ENCODE measurements around the gene SLC5A4. TPM values are rescaled to one million over a fixed set of nuclear protein-coding genes. Genes with fewer than 3 reads are reported as not detected.

Gene SLC5A4
- total RNA-seq, 2 donors from 2014 or later: 0.35 TPM; not detected in 1

DNA sequence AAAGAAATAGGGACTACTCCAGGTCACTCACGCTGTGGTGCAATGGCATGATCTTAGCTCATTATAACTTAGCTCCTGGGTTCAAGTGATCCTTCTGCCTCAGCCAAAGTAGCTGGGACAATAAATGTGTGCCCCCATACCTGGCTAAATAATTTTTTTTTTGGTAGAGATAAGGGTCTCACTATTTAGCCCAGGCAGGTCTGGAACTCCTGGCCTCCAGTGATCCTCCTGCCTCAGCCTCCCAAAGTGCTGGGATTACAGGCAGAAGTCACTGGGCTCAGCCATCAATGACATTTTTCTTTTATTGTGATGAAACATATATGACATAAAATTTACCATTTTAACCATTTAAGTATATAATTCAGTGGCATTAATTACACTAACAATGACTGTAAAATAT is 10.6 kb downstream of the SLC5A4 start:
- Histone ChIP-seq H3K9me3 (no peaks in the 10 kb centered on the region), H3K4me1 (no peaks in the 10 kb centered on the region), H3K27me3 (no peaks in the 10 kb centered on the region), H3K4me3 (no peak overlapping the region), H3K27ac (no peak overlapping the region), H3K36me3 (no peaks in the 10 kb centered on the region)
- DNase-seq (ENCODE audit: low spot score): no peak
- TF ChIP-seq, protein P1, sequence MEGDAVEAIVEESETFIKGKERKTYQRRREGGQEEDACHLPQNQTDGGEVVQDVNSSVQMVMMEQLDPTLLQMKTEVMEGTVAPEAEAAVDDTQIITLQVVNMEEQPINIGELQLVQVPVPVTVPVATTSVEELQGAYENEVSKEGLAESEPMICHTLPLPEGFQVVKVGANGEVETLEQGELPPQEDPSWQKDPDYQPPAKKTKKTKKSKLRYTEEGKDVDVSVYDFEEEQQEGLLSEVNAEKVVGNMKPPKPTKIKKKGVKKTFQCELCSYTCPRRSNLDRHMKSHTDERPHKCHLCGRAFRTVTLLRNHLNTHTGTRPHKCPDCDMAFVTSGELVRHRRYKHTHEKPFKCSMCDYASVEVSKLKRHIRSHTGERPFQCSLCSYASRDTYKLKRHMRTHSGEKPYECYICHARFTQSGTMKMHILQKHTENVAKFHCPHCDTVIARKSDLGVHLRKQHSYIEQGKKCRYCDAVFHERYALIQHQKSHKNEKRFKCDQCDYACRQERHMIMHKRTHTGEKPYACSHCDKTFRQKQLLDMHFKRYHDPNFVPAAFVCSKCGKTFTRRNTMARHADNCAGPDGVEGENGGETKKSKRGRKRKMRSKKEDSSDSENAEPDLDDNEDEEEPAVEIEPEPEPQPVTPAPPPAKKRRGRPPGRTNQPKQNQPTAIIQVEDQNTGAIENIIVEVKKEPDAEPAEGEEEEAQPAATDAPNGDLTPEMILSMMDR (IDR thresholded peaks at IDR 0.05): no peak

DNA sequence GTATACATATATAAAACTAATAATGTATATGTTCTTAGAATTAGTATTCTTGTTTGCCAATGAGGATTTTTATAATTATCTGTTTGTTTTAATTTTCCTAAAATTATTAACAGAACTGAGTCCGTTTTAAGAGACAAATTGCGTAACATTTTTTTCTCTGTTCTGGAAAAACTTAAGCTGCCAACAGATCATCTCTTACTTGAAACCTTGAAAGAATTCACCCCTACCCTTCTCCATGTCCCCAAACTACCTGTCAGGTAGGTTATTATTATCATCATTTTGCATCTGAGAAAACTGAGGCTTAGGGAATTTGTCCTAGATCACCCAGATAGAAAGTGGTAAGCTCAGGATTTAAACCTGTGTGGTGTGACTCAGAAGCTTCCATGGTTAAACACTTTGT is 14.7 kb downstream of the SLC5A4 start:
- Histone ChIP-seq H3K27ac (no peak overlapping the region), H3K9me3 (no peaks in the 10 kb centered on the region), H3K36me3 (no peaks in the 10 kb centered on the region), H3K27me3 (no peaks in the 10 kb centered on the region), H3K4me3 (no peak overlapping the region), H3K4me1 (no peaks in the 10 kb centered on the region)
- no peak for DNase-seq (ENCODE audit: low spot score)
- TF ChIP-seq, protein P1 (IDR thresholded peaks at IDR 0.05): no peak

DNA sequence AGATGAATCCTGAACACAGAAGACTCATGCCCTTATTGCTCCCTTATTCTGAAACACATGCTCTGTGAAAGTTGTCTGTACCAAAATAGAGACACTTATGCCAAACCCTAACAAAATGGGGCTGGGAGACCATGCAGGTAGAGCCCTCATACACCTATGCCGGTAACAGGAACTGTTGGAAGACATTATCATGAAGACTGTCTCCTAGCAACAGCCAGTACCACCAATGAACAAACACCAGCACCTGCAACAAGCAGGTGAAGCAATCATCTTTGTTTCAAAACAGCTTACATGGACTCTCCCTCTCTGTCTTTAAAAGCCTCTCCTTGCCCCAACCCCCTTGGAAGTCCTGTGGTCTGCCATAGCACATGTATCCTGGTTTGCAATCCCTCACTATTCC is 17.2 kb downstream of the SLC5A4 start:
- Histone ChIP-seq H3K4me1 (no peaks in the 10 kb centered on the region), H3K27ac (no peak overlapping the region), H3K27me3 (no peaks in the 10 kb centered on the region), H3K4me3 (no peak overlapping the region), H3K36me3 (no peaks in the 10 kb centered on the region), H3K9me3 (no peaks in the 10 kb centered on the region)
- TF ChIP-seq, protein P1 (IDR thresholded peaks at IDR 0.05): no peak
- no peak for DNase-seq (ENCODE audit: low spot score)

DNA sequence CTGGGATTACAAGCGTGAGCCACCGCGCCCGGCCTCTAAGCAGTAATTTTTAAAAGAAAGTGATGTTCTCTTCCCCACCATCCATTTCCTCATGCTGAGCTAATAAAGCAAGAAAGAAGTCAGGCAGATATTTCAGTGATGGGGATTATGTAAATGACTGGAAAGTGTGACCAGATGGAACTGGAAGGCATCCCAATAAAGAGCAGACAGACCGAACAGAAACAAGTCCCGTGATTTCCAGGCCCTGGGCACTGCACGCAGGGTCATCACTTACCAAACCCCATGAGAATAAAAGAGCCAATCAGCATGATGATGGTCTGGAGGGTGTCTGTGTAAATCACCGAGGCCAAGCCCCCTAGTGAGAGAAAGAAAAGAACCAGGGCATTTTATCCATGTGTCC is 18.2 kb downstream of the SLC5A4 start:
- DNase-seq (ENCODE audit: low spot score): no peak
- H3K4me3 ChIP-seq: no peak overlapping the region
- H3K27ac ChIP-seq: no peak overlapping the region
- no peaks in the 10 kb centered on the region for H3K9me3 ChIP-seq
- no peaks in the 10 kb centered on the region for H3K27me3 ChIP-seq
- no peaks in the 10 kb centered on the region for H3K4me1 ChIP-seq
- TF ChIP-seq, protein P1 (IDR thresholded peaks at IDR 0.05): no peak
- no peaks in the 10 kb centered on the region for H3K36me3 ChIP-seq

DNA sequence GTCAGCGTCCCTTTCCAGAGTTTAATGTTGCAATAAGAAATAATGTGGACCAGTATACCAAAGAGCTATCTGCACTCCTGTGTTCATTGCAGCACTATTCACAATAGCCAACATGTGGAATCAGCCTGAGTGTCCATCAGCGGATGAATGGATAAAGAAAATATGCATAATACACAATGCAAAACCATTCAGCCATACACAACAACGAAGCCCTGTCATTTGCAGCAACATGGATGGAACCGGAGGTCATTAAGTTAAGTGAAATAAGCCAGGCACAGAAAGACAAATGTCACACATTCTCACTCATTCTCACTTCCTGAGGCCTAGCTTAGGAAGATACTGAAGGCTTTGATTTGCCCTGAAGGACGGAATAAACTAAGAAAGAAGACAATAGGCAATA is 22.1 kb downstream of the SLC5A4 start:
- no peak overlapping the region for H3K27ac ChIP-seq
- H3K27me3 ChIP-seq: no peaks in the 10 kb centered on the region
- no peak overlapping the region for H3K4me3 ChIP-seq
- no peaks in the 10 kb centered on the region for H3K9me3 ChIP-seq
- TF ChIP-seq, protein P1 (IDR thresholded peaks at IDR 0.05): no peak
- no peaks in the 10 kb centered on the region for H3K4me1 ChIP-seq
- H3K36me3 ChIP-seq: no peaks in the 10 kb centered on the region
- DNase-seq (ENCODE audit: low spot score): no peak

GRCh38 chr22:32232191-32232830 is 22.8 kb downstream of the SLC5A4 start:
- Histone ChIP-seq H3K27ac (no peak overlapping the region), H3K36me3 (no peaks in the 10 kb centered on the region), H3K9me3 (no peaks in the 10 kb centered on the region), H3K4me1 (no peaks in the 10 kb centered on the region), H3K27me3 (no peaks in the 10 kb centered on the region), H3K4me3 (no peak overlapping the region)
- DNase-seq (ENCODE audit: low spot score): no peak
- TF ChIP-seq, protein P1 (IDR thresholded peaks at IDR 0.05): no peak

Measured in right atrium auricular region (tissue), 2 donors.